Astrocyte (in vitro differentiated cells and primary cell): ENCODE results near the gene EYA2. TPM values are rescaled to one million over a fixed set of nuclear protein-coding genes. Genes with fewer than 3 reads are reported as not detected.

ENCODE experiments used
- DNase-seq: peaks from one replicate; pipeline ENCODE4 v3.0.0-alpha.2; 2010; ENCODE audit warnings: low read depth
- FAIRE-seq: peaks from 2 replicates; lab custom pipeline; 2011; peaks lifted over from hg19 to GRCh38; lab: Jason Lieb, UNC
- H2AFZ ChIP-seq: 2 replicates; pipeline ENCODE4 v1.6.0; 2012; ENCODE audit warnings: low read depth, low read length, inconsistent platforms
- H3K27ac ChIP-seq: 2 replicates; pipeline ENCODE4 v1.5.1; 2011; ENCODE audit warnings: low read depth, low read length, inconsistent platforms
- H3K27me3 ChIP-seq: 2 replicates; pipeline ENCODE4 v1.6.0; 2011; ENCODE audit warnings: low read length, inconsistent platforms; ENCODE audit not compliant: insufficient read depth
- H3K36me3 ChIP-seq: 2 replicates; pipeline ENCODE4 v1.5.1; 2011; ENCODE audit warnings: low read length, inconsistent platforms; ENCODE audit not compliant: insufficient read depth
- H3K4me1 ChIP-seq: 2 replicates; pipeline ENCODE4 v1.5.1; 2011; ENCODE audit warnings: low read length, inconsistent platforms; ENCODE audit not compliant: insufficient read depth
- H3K4me2 ChIP-seq: 2 replicates; pipeline ENCODE4 v1.6.0; 2012; ENCODE audit warnings: low read length, inconsistent platforms
- H3K4me3 ChIP-seq: 2 replicates; pipeline ENCODE4 v1.5.1; 2011; ENCODE audit warnings: low read depth, mild to moderate bottlenecking, low read length, inconsistent platforms; ENCODE audit not compliant: insufficient read depth
- H3K79me2 ChIP-seq: 2 replicates; pipeline ENCODE4 v1.6.0; 2012; ENCODE audit warnings: mild to moderate bottlenecking, low read length, inconsistent platforms; ENCODE audit not compliant: insufficient read depth
- H3K9ac ChIP-seq: 2 replicates; pipeline ENCODE4 v1.6.0; 2012; ENCODE audit warnings: mild to moderate bottlenecking, low read length, inconsistent platforms
- H3K9me3 ChIP-seq: 2 replicates; pipeline ENCODE4 v1.5.1; 2012; ENCODE audit warnings: low read depth, mild to moderate bottlenecking, low read length, inconsistent platforms; ENCODE audit not compliant: insufficient read depth
- H4K20me1 ChIP-seq: 2 replicates; pipeline ENCODE4 v1.6.0; 2012; ENCODE audit warnings: low read length, inconsistent platforms; ENCODE audit not compliant: insufficient read depth
- H3K27ac Mint-ChIP-seq: one replicate; pipeline ENCODE4 v1.8.0; 2021; ENCODE audit warnings: mild to moderate bottlenecking, mixed read lengths; ENCODE audit not compliant: unreplicated experiment
- H3K27me3 Mint-ChIP-seq: one replicate; pipeline ENCODE4 v1.8.0; 2021; ENCODE audit warnings: low read depth, mixed read lengths; ENCODE audit not compliant: unreplicated experiment
- H3K36me3 Mint-ChIP-seq: one replicate; pipeline ENCODE4 v1.8.0; 2021; ENCODE audit warnings: low read depth, mixed read lengths; ENCODE audit not compliant: unreplicated experiment
- H3K4me1 Mint-ChIP-seq: one replicate; pipeline ENCODE4 v1.8.0; 2021; ENCODE audit warnings: low read depth, mixed read lengths; ENCODE audit not compliant: unreplicated experiment
- H3K4me3 Mint-ChIP-seq: one replicate; pipeline ENCODE4 v1.8.0; 2021; ENCODE audit warnings: mild to moderate bottlenecking, moderate library complexity, mixed read lengths; ENCODE audit not compliant: unreplicated experiment
- H3K9me3 Mint-ChIP-seq: one replicate; pipeline ENCODE4 v1.8.0; 2021; ENCODE audit warnings: mild to moderate bottlenecking, mixed read lengths; ENCODE audit not compliant: unreplicated experiment
- EZH2 ChIP-seq: IDR thresholded peaks from 2 replicates; pipeline ENCODE4 v1.6.1; 2012; ENCODE audit warnings: mild to moderate bottlenecking, low read length, inconsistent platforms; ENCODE audit not compliant: insufficient read depth
- total RNA-seq: library from RNA; stranded (reverse); gene quantifications from 2 replicates; pipeline ENCODE4 v1.2.1, GENCODE V29; 2021
- TF ChIP-seq, protein P1 (sequence below): IDR thresholded peaks from 2 replicates; pipeline ENCODE4 v1.5.1; 2011; ENCODE audit warnings: low read depth, mild to moderate bottlenecking, inconsistent platforms, low read length, moderate library complexity; ENCODE audit not compliant: insufficient read depth

EYA2 gene
- total RNA-seq, 1 donor from 2014 or later = 1.5 TPM

- FAIRE-seq (no peak), DNase-seq (no peak)
- H3K9ac ChIP-seq = no peak overlapping the region
- H3K36me3 Mint-ChIP-seq = no peaks in the 10 kb centered on the region
- peaks cover 6% of the 10 kb centered on the region for H3K9me3 Mint-ChIP-seq
- H3K27ac ChIP-seq = no peak overlapping the region
- H3K36me3 ChIP-seq = no peaks in the 10 kb centered on the region
- H3K4me3 ChIP-seq = no peak overlapping the region
- no peak for TF ChIP-seq EZH2
- TF ChIP-seq, protein P1, sequence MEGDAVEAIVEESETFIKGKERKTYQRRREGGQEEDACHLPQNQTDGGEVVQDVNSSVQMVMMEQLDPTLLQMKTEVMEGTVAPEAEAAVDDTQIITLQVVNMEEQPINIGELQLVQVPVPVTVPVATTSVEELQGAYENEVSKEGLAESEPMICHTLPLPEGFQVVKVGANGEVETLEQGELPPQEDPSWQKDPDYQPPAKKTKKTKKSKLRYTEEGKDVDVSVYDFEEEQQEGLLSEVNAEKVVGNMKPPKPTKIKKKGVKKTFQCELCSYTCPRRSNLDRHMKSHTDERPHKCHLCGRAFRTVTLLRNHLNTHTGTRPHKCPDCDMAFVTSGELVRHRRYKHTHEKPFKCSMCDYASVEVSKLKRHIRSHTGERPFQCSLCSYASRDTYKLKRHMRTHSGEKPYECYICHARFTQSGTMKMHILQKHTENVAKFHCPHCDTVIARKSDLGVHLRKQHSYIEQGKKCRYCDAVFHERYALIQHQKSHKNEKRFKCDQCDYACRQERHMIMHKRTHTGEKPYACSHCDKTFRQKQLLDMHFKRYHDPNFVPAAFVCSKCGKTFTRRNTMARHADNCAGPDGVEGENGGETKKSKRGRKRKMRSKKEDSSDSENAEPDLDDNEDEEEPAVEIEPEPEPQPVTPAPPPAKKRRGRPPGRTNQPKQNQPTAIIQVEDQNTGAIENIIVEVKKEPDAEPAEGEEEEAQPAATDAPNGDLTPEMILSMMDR = no peak
- no peak overlapping the region for H3K4me3 Mint-ChIP-seq
- peaks cover 6% of the 10 kb centered on the region for H3K4me1 Mint-ChIP-seq
- no peak overlapping the region for H2AFZ ChIP-seq
- peaks cover 14% of the 10 kb centered on the region for H3K4me1 ChIP-seq
- H4K20me1 ChIP-seq = no peaks in the 10 kb centered on the region
- H3K27ac Mint-ChIP-seq = no peak overlapping the region
- H3K4me2 ChIP-seq = no peak overlapping the region
- no peaks in the 10 kb centered on the region for H3K9me3 ChIP-seq
- no peaks in the 10 kb centered on the region for H3K27me3 ChIP-seq
- peaks cover 5% of the 10 kb centered on the region for H3K27me3 Mint-ChIP-seq
- H3K79me2 ChIP-seq = no peaks in the 10 kb centered on the region
Observed at GRCh38 chr20:46962452-46963195, 68.0 kb downstream of the EYA2 start.

DNA sequence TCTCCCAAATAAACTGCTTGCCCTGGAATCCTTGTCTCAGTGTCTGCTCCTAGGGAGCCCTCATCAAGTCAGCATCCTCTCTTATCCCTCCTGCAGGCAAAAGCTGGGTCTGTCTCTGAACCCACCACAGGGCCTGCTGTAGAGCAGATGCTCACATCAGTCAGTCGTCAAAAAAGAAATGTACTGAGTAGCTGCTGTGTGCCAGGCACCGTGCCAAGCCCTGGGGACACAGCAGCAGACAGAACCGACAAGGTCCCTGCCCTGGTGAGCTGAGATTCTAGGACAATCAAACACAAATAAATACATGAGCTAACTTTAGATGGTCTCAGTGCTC is 68.5 kb downstream of the EYA2 start:
- Mint-ChIP-seq H3K4me3 (no peak overlapping the region), H3K4me1 (peaks cover 6% of the 10 kb centered on the region), H3K9me3 (peaks cover 6% of the 10 kb centered on the region), H3K27ac (no peak overlapping the region), H3K36me3 (no peaks in the 10 kb centered on the region), H3K27me3 (peaks cover 5% of the 10 kb centered on the region)
- H3K4me3 ChIP-seq = no peak overlapping the region
- H2AFZ ChIP-seq = no peak overlapping the region
- no peaks in the 10 kb centered on the region for H4K20me1 ChIP-seq
- no peak overlapping the region for H3K4me2 ChIP-seq
- no peak for TF ChIP-seq EZH2
- TF ChIP-seq, protein P1 = no peak
- no peak overlapping the region for H3K9ac ChIP-seq
- H3K9me3 ChIP-seq = no peaks in the 10 kb centered on the region
- DNase-seq (no peak), FAIRE-seq (no peak)
- no peaks in the 10 kb centered on the region for H3K36me3 ChIP-seq
- H3K27me3 ChIP-seq = no peaks in the 10 kb centered on the region
- peaks cover 14% of the 10 kb centered on the region for H3K4me1 ChIP-seq
- H3K27ac ChIP-seq = no peak overlapping the region
- no peaks in the 10 kb centered on the region for H3K79me2 ChIP-seq
